Tibial nerve (tissue), 4 donors: ENCODE results near the gene VPS33B. TPM values are rescaled to one million over a fixed set of nuclear protein-coding genes. Genes with fewer than 3 reads are reported as not detected.
"Not testable (repeated sequence)": the region's sequence is repeated elsewhere in the genome, so short reads cannot be mapped to it uniquely, and the experiment has no call there.

Source experiments
- DNase-seq, 2 donors: peaks; one replicate each; pipeline ENCODE4 v3.0.0-alpha.2; 2019; ENCODE audit warnings: low spot score in 2 of 2
- H3K27ac ChIP-seq, 4 donors: fragments of 200-600 bp; sonication (generic) in 3 of 4; one replicate each; pipeline ENCODE4 v1.5.1; 2017 to 2019; ENCODE audit warnings: mild to moderate bottlenecking in 1 of 4
- H3K27me3 ChIP-seq, 2 donors: fragments of 200-600 bp; sonication (generic) in 1 of 2; one replicate each; pipeline versions ENCODE4 v1.5.1 to v1.6.0; 2017 to 2019
- H3K36me3 ChIP-seq, 3 donors: fragments of 200-600 bp; sonication (generic); one replicate each; pipeline ENCODE4 v1.5.1; 2018 to 2019
- H3K4me1 ChIP-seq, 4 donors: fragments of 200-600 bp; sonication (generic) in 3 of 4; one replicate each; pipeline ENCODE4 v1.5.1; 2017 to 2019
- H3K4me3 ChIP-seq, 4 donors: fragments of 200-600 bp; sonication (generic) in 3 of 4; one replicate each; pipeline ENCODE4 v1.5.1; 2017 to 2019; ENCODE audit warnings: mild to moderate bottlenecking in 1 of 4, moderate library complexity in 1 of 4
- H3K9me3 ChIP-seq, 4 donors: fragments of 200-600 bp; sonication (generic) in 3 of 4; one replicate each; pipeline ENCODE4 v1.5.1; 2017 to 2019
- EP300 ChIP-seq, 2 donors: sonication (generic); formaldehyde crosslinking; IDR thresholded peaks; one replicate each; pipeline ENCODE4 v1.6.1; 2017; ENCODE audit warnings: antibody characterized with exemption in 2 of 2, mild to moderate bottlenecking in 1 of 2
- POLR2A ChIP-seq, 2 donors: fragments of 450-650 bp; IDR thresholded peaks; one replicate each; pipeline ENCODE4 v1.6.1; 2017; ENCODE audit warnings: antibody characterized with exemption in 2 of 2, mild to moderate bottlenecking in 2 of 2, moderate library complexity in 2 of 2
- WGBS, 2 donors: methylation state at CpG; one replicate each; pipeline ENCODE4 v1.1.5; 2018; 5-methylcytosine and 5-hydroxymethylcytosine counted together
- total RNA-seq, 4 donors: library from RNA; depleted of rRNA; stranded (reverse); fragments of >200 nt; gene quantifications; one replicate each; pipeline ENCODE4 v1.1.0, GENCODE V29; 2016
- TF ChIP-seq, protein P1 (sequence below), 5 experiments: fragments of 200-600 bp in 3 of 5; fragments of 450-650 bp in 2 of 5; sonication (generic) in 3 of 5; IDR thresholded peaks; one replicate each; pipeline ENCODE4 v1.5.1; 2016 to 2019; ENCODE audit warnings: antibody characterized with exemption in 5 of 5, mild to moderate bottlenecking in 3 of 5, moderate library complexity in 2 of 5

Gene VPS33B
- total RNA-seq, 4 donors from 2014 or later = 8.7 to 10.9 (median 10.1) TPM

DNA sequence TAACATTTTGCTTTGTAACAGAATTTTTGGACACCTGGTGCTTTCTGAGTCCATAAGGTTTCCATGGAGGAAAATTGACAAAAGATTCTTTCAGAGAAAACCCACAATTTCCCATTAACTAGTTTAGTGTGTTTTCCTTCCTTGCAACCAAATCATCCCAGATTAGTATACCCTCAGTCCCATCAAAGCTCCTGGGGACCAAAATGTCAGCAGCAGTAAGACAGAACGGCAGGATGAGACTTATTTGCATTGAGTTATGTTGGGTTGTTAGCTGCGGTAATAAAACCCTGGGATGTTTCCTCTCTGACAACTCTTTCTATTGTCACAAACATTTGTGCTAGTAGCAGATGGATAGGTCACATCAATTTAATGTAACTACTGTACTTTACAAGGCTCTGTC is 32.4 kb upstream of the VPS33B start:
- H3K36me3 ChIP-seq = no peaks in the 10 kb centered on the region
- no peak for DNase-seq
- WGBS, 2 donors = 24 to 30% methylated on average over 2 of the region's 2 CpGs
- TF ChIP-seq, protein P1, sequence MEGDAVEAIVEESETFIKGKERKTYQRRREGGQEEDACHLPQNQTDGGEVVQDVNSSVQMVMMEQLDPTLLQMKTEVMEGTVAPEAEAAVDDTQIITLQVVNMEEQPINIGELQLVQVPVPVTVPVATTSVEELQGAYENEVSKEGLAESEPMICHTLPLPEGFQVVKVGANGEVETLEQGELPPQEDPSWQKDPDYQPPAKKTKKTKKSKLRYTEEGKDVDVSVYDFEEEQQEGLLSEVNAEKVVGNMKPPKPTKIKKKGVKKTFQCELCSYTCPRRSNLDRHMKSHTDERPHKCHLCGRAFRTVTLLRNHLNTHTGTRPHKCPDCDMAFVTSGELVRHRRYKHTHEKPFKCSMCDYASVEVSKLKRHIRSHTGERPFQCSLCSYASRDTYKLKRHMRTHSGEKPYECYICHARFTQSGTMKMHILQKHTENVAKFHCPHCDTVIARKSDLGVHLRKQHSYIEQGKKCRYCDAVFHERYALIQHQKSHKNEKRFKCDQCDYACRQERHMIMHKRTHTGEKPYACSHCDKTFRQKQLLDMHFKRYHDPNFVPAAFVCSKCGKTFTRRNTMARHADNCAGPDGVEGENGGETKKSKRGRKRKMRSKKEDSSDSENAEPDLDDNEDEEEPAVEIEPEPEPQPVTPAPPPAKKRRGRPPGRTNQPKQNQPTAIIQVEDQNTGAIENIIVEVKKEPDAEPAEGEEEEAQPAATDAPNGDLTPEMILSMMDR (IDR thresholded peaks at IDR 0.05) = no peak
- no peak for TF ChIP-seq EP300 (IDR thresholded peaks at IDR 0.05)
- no peak for TF ChIP-seq POLR2A (IDR thresholded peaks at IDR 0.05)
- no peak overlapping the region for H3K4me3 ChIP-seq
- H3K27ac ChIP-seq = no peak overlapping the region
- peaks cover 0 to 30% of the 10 kb centered on the region in 2 donors for H3K27me3 ChIP-seq
- H3K4me1 ChIP-seq = peaks cover 0 to 11% (median 0%) of the 10 kb centered on the region in 4 donors
- H3K9me3 ChIP-seq = no peaks in the 10 kb centered on the region

DNA sequence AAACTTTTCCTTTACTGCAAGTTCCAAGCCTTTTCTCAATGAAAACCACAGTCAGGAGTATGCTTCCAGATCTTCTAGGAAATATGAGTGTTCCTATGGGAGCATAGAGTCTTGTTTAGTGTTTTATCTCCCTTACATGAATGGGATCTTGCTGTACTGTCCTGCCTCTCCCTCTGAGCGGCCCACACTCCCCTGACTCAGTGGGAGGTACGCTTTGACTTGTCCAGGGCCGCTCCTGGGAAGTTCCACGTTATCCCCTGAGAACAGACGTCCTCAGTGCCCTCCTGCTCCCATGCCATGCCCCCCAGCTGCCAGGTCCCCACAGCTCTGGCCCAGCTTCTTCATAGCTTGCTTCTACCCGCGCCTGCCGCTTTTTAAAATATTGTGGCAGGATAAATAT is 28.9 kb upstream of the VPS33B start:
- Histone ChIP-seq H3K27me3 (peaks cover 0 to 15% of the 10 kb centered on the region in 2 donors), H3K4me1 (peaks cover 0 to 20% (median 0%) of the 10 kb centered on the region in 4 donors), H3K4me3 (no peak overlapping the region), H3K9me3 (no peaks in the 10 kb centered on the region), H3K36me3 (no peaks in the 10 kb centered on the region), H3K27ac (no peak overlapping the region)
- TF ChIP-seq EP300 (IDR thresholded peaks at IDR 0.05) (no peak), POLR2A (IDR thresholded peaks at IDR 0.05) (no peak)
- TF ChIP-seq, protein P1 (IDR thresholded peaks at IDR 0.05) = no peak
- DNase-seq = no peak
- WGBS, 2 donors = 77 to 81% methylated on average over 8 of the region's 8 CpGs

DNA sequence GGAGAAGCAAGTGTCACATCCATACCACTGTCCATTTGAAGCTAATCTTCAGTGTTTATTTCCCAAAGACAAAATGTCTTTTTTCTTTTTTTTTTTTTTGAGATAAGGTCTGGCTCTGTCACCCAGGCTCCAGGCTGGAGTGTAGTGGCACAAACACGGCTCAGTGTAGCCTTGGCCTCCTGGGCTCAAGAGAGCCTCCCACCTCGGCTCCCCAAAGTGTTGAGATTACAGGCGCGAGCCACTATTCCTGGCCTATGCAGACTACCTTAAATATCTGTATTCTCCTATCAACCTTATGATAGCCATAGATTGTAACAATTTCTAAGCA is 27.7 kb upstream of the VPS33B start:
- no peak for DNase-seq
- peaks cover 0 to 14% (median 0%) of the 10 kb centered on the region in 4 donors for H3K4me1 ChIP-seq
- 58 to 64% methylated on average over 4 of the region's 4 CpGs for WGBS, 2 donors
- H3K36me3 ChIP-seq = no peaks in the 10 kb centered on the region
- no peak overlapping the region for H3K27ac ChIP-seq
- no peak overlapping the region for H3K4me3 ChIP-seq
- TF ChIP-seq, protein P1 (IDR thresholded peaks at IDR 0.05) = no peak
- TF ChIP-seq POLR2A (IDR thresholded peaks at IDR 0.05) (no peak), EP300 (IDR thresholded peaks at IDR 0.05) (no peak)
- H3K27me3 ChIP-seq = peaks cover 0 to 8% of the 10 kb centered on the region in 2 donors
- H3K9me3 ChIP-seq = no peaks in the 10 kb centered on the region

DNA sequence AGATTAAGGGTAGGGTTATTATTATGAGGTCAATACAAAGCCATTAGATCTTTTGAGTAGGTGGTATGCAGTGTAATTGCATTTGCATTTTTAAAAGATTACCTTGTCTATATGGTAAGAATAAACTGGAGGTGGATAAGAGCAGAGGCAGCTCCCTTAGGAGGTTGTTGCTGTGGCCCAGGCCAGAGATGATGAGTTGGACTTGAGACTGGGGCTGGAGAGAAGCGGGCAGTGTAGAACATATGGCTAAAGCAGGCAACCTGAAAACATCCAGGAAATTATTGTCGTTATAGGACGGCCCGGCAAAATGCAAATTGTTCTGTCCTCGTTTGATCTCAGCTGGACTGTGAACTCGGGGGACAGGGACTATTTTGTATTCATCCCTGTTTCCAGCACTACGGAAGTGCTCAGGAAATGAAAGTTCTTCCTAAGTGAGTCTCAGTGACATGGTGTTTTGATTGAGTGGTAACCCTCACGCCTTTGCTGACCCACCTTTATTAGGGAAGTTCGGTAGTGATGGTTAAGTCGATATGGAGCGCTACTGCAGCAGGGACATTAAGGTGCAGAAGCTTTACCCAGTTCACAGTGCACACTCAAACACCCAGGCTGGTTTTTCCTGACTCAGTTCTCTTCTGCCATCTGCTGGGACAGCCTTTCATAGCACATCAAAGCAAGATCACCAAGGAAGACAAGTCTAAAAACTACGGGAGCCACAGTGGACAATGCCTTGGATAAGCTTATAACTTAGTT is 27.2 kb upstream of the VPS33B start:
- Histone ChIP-seq H3K4me1 (peaks cover 0 to 14% (median 0%) of the 10 kb centered on the region in 4 donors), H3K9me3 (no peaks in the 10 kb centered on the region), H3K27ac (no peak overlapping the region), H3K36me3 (no peaks in the 10 kb centered on the region), H3K4me3 (no peak overlapping the region), H3K27me3 (peaks cover 0 to 3% of the 10 kb centered on the region in 2 donors)
- DNase-seq = peak; percentile 45 to 89
- no peak for TF ChIP-seq EP300 (IDR thresholded peaks at IDR 0.05)
- TF ChIP-seq, protein P1 (IDR thresholded peaks at IDR 0.05) = peak; percentile 52 to 68 (median 60)
- WGBS, 2 donors = 18 to 22% methylated on average over 12 of the region's 12 CpGs

DNA sequence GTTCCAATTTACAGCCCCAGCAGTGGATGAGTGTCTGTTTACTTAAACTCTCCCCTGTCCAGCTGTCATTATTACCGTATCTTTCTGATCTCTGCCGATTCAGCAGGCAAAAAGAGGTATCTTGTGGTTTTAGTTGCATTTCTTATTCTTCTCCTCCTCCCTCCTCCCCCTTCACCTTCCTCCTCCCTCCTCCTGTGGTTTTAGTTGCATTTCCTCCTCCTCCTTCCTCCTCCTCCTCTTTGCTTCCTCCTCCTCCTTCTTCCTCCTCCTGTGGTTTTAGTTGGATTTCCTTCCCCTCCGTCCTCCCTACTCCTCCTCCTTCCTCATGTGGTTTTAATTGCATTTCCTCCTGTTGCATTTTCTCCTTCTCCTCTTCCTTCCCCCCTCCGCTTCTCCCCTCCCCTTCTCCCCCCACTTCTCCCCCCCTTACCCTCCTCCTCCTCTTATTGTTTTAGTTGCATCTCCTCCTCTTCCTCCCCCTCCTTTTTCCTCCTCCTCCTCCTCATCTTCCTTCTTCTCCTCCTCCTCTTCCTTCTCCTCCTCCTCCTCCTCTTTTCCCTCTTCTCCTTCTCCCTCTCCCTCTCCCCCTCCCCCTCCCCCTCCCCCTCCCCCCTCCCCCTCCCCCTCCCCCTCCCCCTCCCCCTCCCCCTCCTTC is 25.3 kb upstream of the VPS33B start:
- Histone ChIP-seq H3K4me1 (peaks cover 0 to 14% (median 0%) of the 10 kb centered on the region in 4 donors), H3K9me3 (no peaks in the 10 kb centered on the region), H3K27ac (no peak overlapping the region), H3K4me3 (no peak overlapping the region), H3K36me3 (no peaks in the 10 kb centered on the region), H3K27me3 (no peaks in the 10 kb centered on the region)
- TF ChIP-seq POLR2A (IDR thresholded peaks at IDR 0.05) = no peak
- TF ChIP-seq, protein P1 (IDR thresholded peaks at IDR 0.05) = no peak
- no peak for TF ChIP-seq EP300 (IDR thresholded peaks at IDR 0.05)
- 21 to 25% methylated on average over 3 to 4 of the region's 4 CpGs for WGBS, 2 donors
- DNase-seq = no peak

DNA sequence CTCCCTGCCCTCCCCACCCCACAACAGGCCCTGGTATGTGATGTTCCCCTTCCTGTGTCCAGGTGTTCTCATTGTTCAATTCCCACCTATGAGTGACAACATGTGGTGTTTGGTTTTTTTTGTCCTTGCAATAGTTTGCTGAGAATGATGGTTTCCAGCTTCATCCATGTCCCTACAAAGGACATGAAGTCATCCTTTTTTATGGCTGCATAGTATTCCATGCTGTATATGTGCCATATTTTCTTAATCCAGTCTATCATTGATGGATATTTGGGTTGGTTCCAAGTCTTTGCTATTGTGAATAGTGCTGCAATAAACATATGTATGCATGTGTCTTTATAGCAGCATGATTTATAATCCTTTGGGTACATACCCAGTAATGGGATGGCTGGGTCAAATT is 23.7 kb upstream of the VPS33B start:
- not testable (repeated sequence) for H3K27ac ChIP-seq, H3K27me3 ChIP-seq, H3K9me3 ChIP-seq

More for the DNA sequence above, 23.7 kb upstream of the VPS33B start:
- H3K4me1 ChIP-seq = peaks cover 0 to 14% (median 0%) of the 10 kb centered on the region in 4 donors
- not testable (repeated sequence) for DNase-seq, H3K4me3 ChIP-seq, H3K36me3 ChIP-seq
